HCT116 (cell line): ENCODE measurements around the gene ORMDL3.

Experiments
- CBX3 ChIP-seq: IDR thresholded peaks from 2 replicates; pipeline ENCODE4 v1.6.1; 2012; ENCODE audit warnings: low read depth
- CTCF ChIP-seq, 3 experiments: fragments of 200-600 bp in 1 of 3; sonication (generic) in 1 of 3; IDR thresholded peaks in 2 of 3; conservative IDR thresholded peaks in 1 of 3; 2 replicates each; pipeline ENCODE4 v1.5.1; 2012 to 2017; ENCODE audit warnings: low read depth in 2 of 3, low read length in 2 of 3, antibody characterized with exemption in 1 of 3, borderline replicate concordance in 1 of 3, control low read depth in 1 of 3, mild to moderate bottlenecking in 1 of 3, mixed read lengths in 1 of 3, mixed run types in 1 of 3, moderate library complexity in 1 of 3; ENCODE audit not compliant: insufficient read depth in 1 of 3
- POLR2A ChIP-seq: IDR thresholded peaks from 2 replicates; pipeline ENCODE4 v1.7.0; 2011; ENCODE audit warnings: borderline replicate concordance; ENCODE audit not compliant: insufficient read depth, insufficient read length; ENCODE audit errors: extremely low read depth
- POLR2AphosphoS5 ChIP-seq: IDR thresholded peaks from 2 replicates; pipeline ENCODE4 v1.6.1; 2011; ENCODE audit warnings: mild to moderate bottlenecking, low read depth, low read length, moderate library complexity
- RAD21 ChIP-seq: IDR thresholded peaks from 2 replicates; pipeline ENCODE4 v1.6.1; 2012; ENCODE audit warnings: low read depth, mild to moderate bottlenecking
- SIN3A ChIP-seq: IDR thresholded peaks from 2 replicates; pipeline ENCODE4 v1.6.1; 2012; ENCODE audit warnings: low read depth
- YY1 ChIP-seq: IDR thresholded peaks from 2 replicates; pipeline ENCODE4 v1.6.1; 2011; ENCODE audit warnings: low read length, low read depth, moderate library complexity, mild to moderate bottlenecking; ENCODE audit not compliant: insufficient replicate concordance; ENCODE audit errors: extremely low read depth
- ZNF274 ChIP-seq: fragments of 200-500 bp; sonication (Bioruptor generic); IDR thresholded peaks from 2 replicates; pipeline ENCODE4 v1.6.1; 2014; ENCODE audit warnings: mild to moderate bottlenecking, low read depth, low read length, inconsistent platforms

- TF ChIP-seq POLR2AphosphoS5 (no peak), CTCF (IDR thresholded peaks at IDR 0.05 in 2 of 3, conservative IDR thresholded peaks at IDR 0.05 in 1 of 3; ENCODE audit: borderline replicate concordance in 1 of 3, insufficient read depth in 1 of 3, low read depth in 2 of 3, low read length in 2 of 3) (no peak), YY1 (no peak), SIN3A (no peak), CBX3 (no peak), RAD21 (no peak), ZNF274 (no peak), POLR2A (no peak)
Measured at GRCh38 chr17:39904990-39905288, 22.5 kb downstream of the ORMDL3 start.
